Esophagus squamous epithelium (tissue), 4 donors: ENCODE data around the gene LRBA.

Experiments
- POLR2A ChIP-seq, 4 donors: fragments of 450-650 bp; IDR thresholded peaks; one replicate each; pipeline ENCODE4 v1.6.1; 2017; ENCODE audit warnings: antibody characterized with exemption in 4 of 4, mild to moderate bottlenecking in 4 of 4, moderate library complexity in 3 of 4
- TF ChIP-seq, protein P1 (sequence below), 6 experiments: fragments of 450-650 bp in 4 of 6; fragments of 200-600 bp in 2 of 6; sonication (generic) in 2 of 6; IDR thresholded peaks; one replicate each; pipeline ENCODE4 v1.5.1; 2016 to 2019; ENCODE audit warnings: antibody characterized with exemption in 6 of 6, mild to moderate bottlenecking in 4 of 6, moderate library complexity in 4 of 6

DNA sequence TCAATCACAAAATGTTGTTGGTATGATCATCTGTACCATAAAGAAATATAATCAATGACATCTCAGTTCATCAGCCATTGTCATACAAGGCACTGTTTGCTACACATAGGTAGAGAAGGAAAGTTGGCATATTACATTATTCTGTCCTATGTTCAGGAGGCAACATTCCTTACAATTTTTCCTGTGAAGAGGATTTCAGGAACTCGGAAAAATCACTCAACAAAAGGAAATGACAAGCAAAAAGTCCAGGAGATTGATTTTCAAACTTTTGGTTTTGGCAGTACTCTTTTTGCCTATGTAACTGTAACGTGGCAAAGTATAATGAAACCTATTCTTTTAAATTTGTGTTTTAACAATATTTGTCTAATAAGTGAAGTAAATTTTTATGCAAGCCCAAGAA lies 301.8 kb downstream of the LRBA start:
- TF ChIP-seq POLR2A (IDR thresholded peaks at IDR 0.05) = no peak
- TF ChIP-seq, protein P1, sequence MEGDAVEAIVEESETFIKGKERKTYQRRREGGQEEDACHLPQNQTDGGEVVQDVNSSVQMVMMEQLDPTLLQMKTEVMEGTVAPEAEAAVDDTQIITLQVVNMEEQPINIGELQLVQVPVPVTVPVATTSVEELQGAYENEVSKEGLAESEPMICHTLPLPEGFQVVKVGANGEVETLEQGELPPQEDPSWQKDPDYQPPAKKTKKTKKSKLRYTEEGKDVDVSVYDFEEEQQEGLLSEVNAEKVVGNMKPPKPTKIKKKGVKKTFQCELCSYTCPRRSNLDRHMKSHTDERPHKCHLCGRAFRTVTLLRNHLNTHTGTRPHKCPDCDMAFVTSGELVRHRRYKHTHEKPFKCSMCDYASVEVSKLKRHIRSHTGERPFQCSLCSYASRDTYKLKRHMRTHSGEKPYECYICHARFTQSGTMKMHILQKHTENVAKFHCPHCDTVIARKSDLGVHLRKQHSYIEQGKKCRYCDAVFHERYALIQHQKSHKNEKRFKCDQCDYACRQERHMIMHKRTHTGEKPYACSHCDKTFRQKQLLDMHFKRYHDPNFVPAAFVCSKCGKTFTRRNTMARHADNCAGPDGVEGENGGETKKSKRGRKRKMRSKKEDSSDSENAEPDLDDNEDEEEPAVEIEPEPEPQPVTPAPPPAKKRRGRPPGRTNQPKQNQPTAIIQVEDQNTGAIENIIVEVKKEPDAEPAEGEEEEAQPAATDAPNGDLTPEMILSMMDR (IDR thresholded peaks at IDR 0.05) = no peak
